GM12878 (cell line): ENCODE results near the gene RPS6KC1. TPM values are rescaled to one million over a fixed set of nuclear protein-coding genes. Genes with fewer than 3 reads are reported as not detected.

Experiments
- ATAC-seq: fragments of 200-7000 bp; cut with Tn5 transposase; 3 replicates; pipeline ENCODE4 v1.9.1; 2020; ENCODE audit warnings: mild to moderate bottlenecking, moderate library complexity
- BruUV-seq: library from RNA; stranded (reverse); fragments of 400-500 nt; replicated peaks from 2 replicates; lab custom pipeline; 2021; lab: Mats Ljungman, UMichigan
- CTCF ChIA-PET: fragments of 300-600 bp; sonication (Branson Sonifier 250); formaldehyde crosslinking; extraction: SDS; loops from one replicate; lab custom pipeline; 2021; ENCODE audit warnings: inconsistent platforms; lab: Yijun Ruan, JAX
- POLR2A ChIA-PET: fragments of 350-600 bp; formaldehyde crosslinking; extraction: SDS; loops from one replicate; lab custom pipeline; 2021; ENCODE audit warnings: inconsistent platforms; lab: Charles Lee
- RAD21 ChIA-PET: fragments of 300-600 bp; sonication (Branson Sonifier 250); formaldehyde crosslinking; loops from one replicate; lab custom pipeline; 2023; ENCODE audit warnings: antibody characterized with exemption; ENCODE audit not compliant: unreplicated experiment; lab: Charles Lee
- SMC1A ChIA-PET: fragments of 300-600 bp; sonication (Branson Sonifier 250); formaldehyde crosslinking; loops from one replicate; lab custom pipeline; 2023; ENCODE audit not compliant: unreplicated experiment, uncharacterized antibody; lab: Charles Lee
- DNase-seq: peaks from one replicate; pipeline ENCODE4 v3.0.0-alpha.2; 2011; ENCODE audit warnings: low read depth, low spot score
- FAIRE-seq: peaks from 3 replicates; lab custom pipeline; 2011; peaks lifted over from hg19 to GRCh38; lab: Jason Lieb, UNC
- H2AFZ ChIP-seq: 2 replicates; pipeline ENCODE4 v1.6.0; 2011; ENCODE audit warnings: low read depth, low read length, control low read depth; ENCODE audit not compliant: control insufficient read depth
- H3K27ac ChIP-seq: 2 replicates; pipeline ENCODE4 v1.5.1; 2011; ENCODE audit warnings: control low read depth; ENCODE audit not compliant: control insufficient read depth, insufficient read depth
- H3K27me3 ChIP-seq, 2 experiments: replicated peaks in 1 of 2; 2 replicates each; pipeline versions ENCODE4 v1.6.0 to v1.6.1; 2011; ENCODE audit warnings: low read length in 1 of 2; ENCODE audit not compliant: control insufficient read depth in 2 of 2, insufficient read depth in 2 of 2
- H3K36me3 ChIP-seq, 2 experiments: 2 replicates each; pipeline ENCODE4 v1.5.1; 2011; ENCODE audit warnings: low read length in 1 of 2; ENCODE audit not compliant: control insufficient read depth in 2 of 2, insufficient read depth in 2 of 2
- H3K4me1 ChIP-seq: 2 replicates; pipeline ENCODE4 v1.6.1; 2011; ENCODE audit warnings: mild to moderate bottlenecking, low read length, moderate library complexity, mixed read lengths; ENCODE audit not compliant: control insufficient read depth, insufficient read depth
- H3K4me2 ChIP-seq: 2 replicates; pipeline ENCODE4 v1.6.0; 2011; ENCODE audit warnings: control low read depth; ENCODE audit not compliant: control insufficient read depth, insufficient read depth
- H3K4me3 ChIP-seq: fragments of 200-600 bp; sonication (generic); 2 replicates; pipeline ENCODE4 v1.5.1; 2016
- H3K79me2 ChIP-seq: 2 replicates; pipeline ENCODE4 v1.6.0; 2011; ENCODE audit warnings: low read length; ENCODE audit not compliant: control insufficient read depth, insufficient read depth
- H3K9ac ChIP-seq: 2 replicates; pipeline ENCODE4 v1.8.0; 2011; ENCODE audit warnings: low read length, control low read depth, mixed read lengths; ENCODE audit not compliant: control insufficient read depth, insufficient read depth
- H3K9me3 ChIP-seq: replicated peaks from 3 replicates; pipeline ENCODE4 v1.5.1; 2011; ENCODE audit warnings: mild to moderate bottlenecking, low read length; ENCODE audit not compliant: control insufficient read depth, insufficient read depth
- H4K20me1 ChIP-seq: 2 replicates; pipeline ENCODE4 v1.6.0; 2011; ENCODE audit not compliant: control insufficient read depth, insufficient read depth
- CREB1 ChIP-seq: IDR thresholded peaks from 2 replicates; pipeline ENCODE4 v1.6.1; 2012; ENCODE audit warnings: low read depth, mild to moderate bottlenecking, inconsistent platforms
- DPF2 ChIP-seq: fragments of 450-650 bp; IDR thresholded peaks from 2 replicates; pipeline ENCODE4 v1.6.1; 2017; ENCODE audit warnings: mild to moderate bottlenecking
- LARP7 ChIP-seq: fragments of 450-650 bp; IDR thresholded peaks from 2 replicates; pipeline ENCODE4 v1.6.1; 2017; ENCODE audit warnings: mild to moderate bottlenecking
- MTA3 ChIP-seq: IDR thresholded peaks from 2 replicates; pipeline ENCODE4 v1.6.1; 2012; ENCODE audit warnings: low read length, inconsistent platforms, borderline replicate concordance
- MYB ChIP-seq: fragments of 150-350 bp; IDR thresholded peaks from 2 replicates; pipeline ENCODE4 v1.6.1; 2014; ENCODE audit warnings: mild to moderate bottlenecking, low read depth, low read length, borderline replicate concordance
- SMAD1 ChIP-seq: fragments of 450-650 bp; IDR thresholded peaks from 2 replicates; pipeline ENCODE4 v1.6.1; 2018; ENCODE audit warnings: mild to moderate bottlenecking, low read depth; ENCODE audit not compliant: partially characterized antibody
- WGBS: methylation state at CpG from one replicate; pipeline ENCODE4 v1.1.6; 2016; ENCODE audit warnings: low lambda C conversion rate; ENCODE audit not compliant: insufficient replicate concordance, insufficient coverage; ENCODE audit errors: missing lambda C conversion rate; 5-methylcytosine and 5-hydroxymethylcytosine counted together
- in situ Hi-C: fragments of 300-500 bp; cut with MboI; formaldehyde crosslinking; loops from 9 replicates; pipeline ENCODE4 v1.14.3; 2018; ENCODE audit warnings: mixed read lengths
- intact Hi-C: fragments of 100-400 bp; cut with micrococcal nuclease; formaldehyde crosslinking; loops from one replicate; pipeline ENCODE4 v1.14.2; 2022; ENCODE audit not compliant: unreplicated experiment
- polyA plus RNA-seq, 11 experiments: library from polyadenylated mRNA; depleted of rRNA in 4 of 11; unstranded in 6 of 11; stranded (reverse) in 5 of 11; fragments of >200 nt; fragmentation: Nextera tagmentation in 4 of 11; fragmentation: Illumina TruSeq in 1 of 11; extraction: Ambion mirVana in 4 of 11; extraction: Trizol in 1 of 11; gene quantifications; 1 replicate in 1 of 11; 2 replicates in 10 of 11; pipeline versions ENCODE4 v1.2.1 to v1.2.3, GENCODE V29; 2011 to 2016; ENCODE audit warnings: inconsistent platforms in 2 of 11, missing spikeins in 2 of 11, low read depth in 1 of 11
- total RNA-seq, 4 experiments: library from RNA; depleted of rRNA in 3 of 4; stranded (reverse); fragments of >200 nt in 3 of 4; fragmentation: Illumina TruSeq in 1 of 4; extraction: Trizol in 1 of 4; gene quantifications; 2 replicates each; pipeline versions ENCODE4 v1.2.1 to v1.2.3, GENCODE V29; 2013 to 2021
- TF ChIP-seq, protein P1 (sequence below): fragments of 450-650 bp; formaldehyde crosslinking; IDR thresholded peaks from 2 replicates; pipeline ENCODE4 v1.5.0; 2022; ENCODE audit warnings: mild to moderate bottlenecking, missing genetic modification characterization
- TF ChIP-seq, protein P2 (sequence below): fragments of 450-650 bp; IDR thresholded peaks from 2 replicates; pipeline ENCODE4 v1.6.1; 2017; ENCODE audit warnings: mild to moderate bottlenecking, moderate library complexity
- TF ChIP-seq, protein P3 (sequence below): IDR thresholded peaks from 2 replicates; pipeline ENCODE4 v1.6.1; 2012; ENCODE audit warnings: low read depth, low read length, improper control_type of control experiment
- TF ChIP-seq, protein P4 (sequence below): fragments of 450-650 bp; IDR thresholded peaks from 2 replicates; pipeline ENCODE4 v1.6.1; 2017; ENCODE audit warnings: mild to moderate bottlenecking

Gene RPS6KC1
- total and polyA plus RNA-seq, 10 of the 15 experiments (the other 5 are each of a cell fraction or from before 2014, with no cell fraction given), result 2.9 to 17.3 (median 12.2) TPM

GRCh38 chr1:213276236-213276635 lies 225.2 kb downstream of the RPS6KC1 start (continued):
- TF ChIP-seq, protein P1, sequence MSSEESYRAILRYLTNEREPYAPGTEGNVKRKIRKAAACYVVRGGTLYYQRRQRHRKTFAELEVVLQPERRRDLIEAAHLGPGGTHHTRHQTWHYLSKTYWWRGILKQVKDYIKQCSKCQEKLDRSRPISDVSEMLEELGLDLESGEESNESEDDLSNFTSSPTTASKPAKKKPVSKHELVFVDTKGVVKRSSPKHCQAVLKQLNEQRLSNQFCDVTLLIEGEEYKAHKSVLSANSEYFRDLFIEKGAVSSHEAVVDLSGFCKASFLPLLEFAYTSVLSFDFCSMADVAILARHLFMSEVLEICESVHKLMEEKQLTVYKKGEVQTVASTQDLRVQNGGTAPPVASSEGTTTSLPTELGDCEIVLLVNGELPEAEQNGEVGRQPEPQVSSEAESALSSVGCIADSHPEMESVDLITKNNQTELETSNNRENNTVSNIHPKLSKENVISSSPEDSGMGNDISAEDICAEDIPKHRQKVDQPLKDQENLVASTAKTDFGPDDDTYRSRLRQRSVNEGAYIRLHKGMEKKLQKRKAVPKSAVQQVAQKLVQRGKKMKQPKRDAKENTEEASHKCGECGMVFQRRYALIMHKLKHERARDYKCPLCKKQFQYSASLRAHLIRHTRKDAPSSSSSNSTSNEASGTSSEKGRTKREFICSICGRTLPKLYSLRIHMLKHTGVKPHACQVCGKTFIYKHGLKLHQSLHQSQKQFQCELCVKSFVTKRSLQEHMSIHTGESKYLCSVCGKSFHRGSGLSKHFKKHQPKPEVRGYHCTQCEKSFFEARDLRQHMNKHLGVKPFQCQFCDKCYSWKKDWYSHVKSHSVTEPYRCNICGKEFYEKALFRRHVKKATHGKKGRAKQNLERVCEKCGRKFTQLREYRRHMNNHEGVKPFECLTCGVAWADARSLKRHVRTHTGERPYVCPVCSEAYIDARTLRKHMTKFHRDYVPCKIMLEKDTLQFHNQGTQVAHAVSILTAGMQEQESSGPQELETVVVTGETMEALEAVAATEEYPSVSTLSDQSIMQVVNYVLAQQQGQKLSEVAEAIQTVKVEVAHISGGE (CRISPR knock-in tag), result no peak

DNA sequence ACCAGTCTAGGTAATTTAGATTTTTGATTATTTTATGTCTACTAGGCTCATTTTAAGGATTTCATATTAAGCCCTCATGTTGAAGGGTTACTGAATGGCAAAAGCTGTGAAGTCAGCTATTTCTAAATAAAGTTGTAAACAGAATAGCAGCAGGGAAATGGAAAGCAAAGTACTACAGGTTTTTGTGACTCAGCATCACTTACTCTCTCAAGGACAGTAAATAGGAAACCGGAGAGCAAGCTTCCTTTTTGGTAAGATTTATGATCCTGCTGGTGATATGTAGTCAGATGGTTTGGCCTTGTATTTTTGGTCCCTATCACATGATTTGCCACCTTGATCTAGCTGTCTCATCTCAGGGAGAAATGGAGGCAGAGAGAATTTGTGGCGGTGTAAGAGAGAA lies 226.0 kb downstream of the RPS6KC1 start:
- Histone ChIP-seq H3K4me1 (no peaks in the 10 kb centered on the region), H3K4me3 (no peak overlapping the region), H3K9me3 (no peaks in the 10 kb centered on the region), H3K9ac (no peak overlapping the region), H3K27me3 (no peaks in the 10 kb centered on the region), H2AFZ (no peak overlapping the region), H3K4me2 (no peak overlapping the region), H3K36me3 (no peaks in the 10 kb centered on the region; a peak in 1 of 4 replicates), H4K20me1 (no peaks in the 10 kb centered on the region), H3K27ac (no peak overlapping the region), H3K79me2 (no peaks in the 10 kb centered on the region)
- 73% methylated on average over 2 of the region's 2 CpGs for WGBS
- no peak for FAIRE-seq
- in situ Hi-C loops (no loop called here), intact Hi-C loops (no loop called here)
- ChIA-PET POLR2A (no interaction called here), RAD21 (no interaction called here), SMC1A (interaction anchor here (0.6 kb wide), 1 partner anchor 912 kb away, joined by 3 read pairs; no protein-coding TSS in a partner anchor), CTCF (interaction anchor here (1.7 to 2.2 kb wide), 2 partner anchors 9 to 34 kb away, joined by 4 to 5 read pairs; no protein-coding TSS in a partner anchor)
- no peak for ATAC-seq
- no peak for DNase-seq
- BruUV-seq, result no TSS peak
- TF ChIP-seq, protein P2, sequence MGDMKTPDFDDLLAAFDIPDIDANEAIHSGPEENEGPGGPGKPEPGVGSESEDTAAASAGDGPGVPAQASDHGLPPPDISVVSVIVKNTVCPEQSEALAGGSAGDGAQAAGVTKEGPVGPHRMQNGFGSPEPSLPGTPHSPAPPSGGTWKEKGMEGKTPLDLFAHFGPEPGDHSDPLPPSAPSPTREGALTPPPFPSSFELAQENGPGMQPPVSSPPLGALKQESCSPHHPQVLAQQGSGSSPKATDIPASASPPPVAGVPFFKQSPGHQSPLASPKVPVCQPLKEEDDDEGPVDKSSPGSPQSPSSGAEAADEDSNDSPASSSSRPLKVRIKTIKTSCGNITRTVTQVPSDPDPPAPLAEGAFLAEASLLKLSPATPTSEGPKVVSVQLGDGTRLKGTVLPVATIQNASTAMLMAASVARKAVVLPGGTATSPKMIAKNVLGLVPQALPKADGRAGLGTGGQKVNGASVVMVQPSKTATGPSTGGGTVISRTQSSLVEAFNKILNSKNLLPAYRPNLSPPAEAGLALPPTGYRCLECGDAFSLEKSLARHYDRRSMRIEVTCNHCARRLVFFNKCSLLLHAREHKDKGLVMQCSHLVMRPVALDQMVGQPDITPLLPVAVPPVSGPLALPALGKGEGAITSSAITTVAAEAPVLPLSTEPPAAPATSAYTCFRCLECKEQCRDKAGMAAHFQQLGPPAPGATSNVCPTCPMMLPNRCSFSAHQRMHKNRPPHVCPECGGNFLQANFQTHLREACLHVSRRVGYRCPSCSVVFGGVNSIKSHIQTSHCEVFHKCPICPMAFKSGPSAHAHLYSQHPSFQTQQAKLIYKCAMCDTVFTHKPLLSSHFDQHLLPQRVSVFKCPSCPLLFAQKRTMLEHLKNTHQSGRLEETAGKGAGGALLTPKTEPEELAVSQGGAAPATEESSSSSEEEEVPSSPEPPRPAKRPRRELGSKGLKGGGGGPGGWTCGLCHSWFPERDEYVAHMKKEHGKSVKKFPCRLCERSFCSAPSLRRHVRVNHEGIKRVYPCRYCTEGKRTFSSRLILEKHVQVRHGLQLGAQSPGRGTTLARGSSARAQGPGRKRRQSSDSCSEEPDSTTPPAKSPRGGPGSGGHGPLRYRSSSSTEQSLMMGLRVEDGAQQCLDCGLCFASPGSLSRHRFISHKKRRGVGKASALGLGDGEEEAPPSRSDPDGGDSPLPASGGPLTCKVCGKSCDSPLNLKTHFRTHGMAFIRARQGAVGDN, result no peak
- no peak for TF ChIP-seq DPF2
- TF ChIP-seq CREB1, result no peak
- TF ChIP-seq MYB, result no peak
- TF ChIP-seq SMAD1, result no peak
- TF ChIP-seq LARP7, result no peak
- TF ChIP-seq, protein P3, sequence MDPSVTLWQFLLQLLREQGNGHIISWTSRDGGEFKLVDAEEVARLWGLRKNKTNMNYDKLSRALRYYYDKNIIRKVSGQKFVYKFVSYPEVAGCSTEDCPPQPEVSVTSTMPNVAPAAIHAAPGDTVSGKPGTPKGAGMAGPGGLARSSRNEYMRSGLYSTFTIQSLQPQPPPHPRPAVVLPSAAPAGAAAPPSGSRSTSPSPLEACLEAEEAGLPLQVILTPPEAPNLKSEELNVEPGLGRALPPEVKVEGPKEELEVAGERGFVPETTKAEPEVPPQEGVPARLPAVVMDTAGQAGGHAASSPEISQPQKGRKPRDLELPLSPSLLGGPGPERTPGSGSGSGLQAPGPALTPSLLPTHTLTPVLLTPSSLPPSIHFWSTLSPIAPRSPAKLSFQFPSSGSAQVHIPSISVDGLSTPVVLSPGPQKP, result no peak
- no peak for TF ChIP-seq MTA3
- TF ChIP-seq, protein P4, sequence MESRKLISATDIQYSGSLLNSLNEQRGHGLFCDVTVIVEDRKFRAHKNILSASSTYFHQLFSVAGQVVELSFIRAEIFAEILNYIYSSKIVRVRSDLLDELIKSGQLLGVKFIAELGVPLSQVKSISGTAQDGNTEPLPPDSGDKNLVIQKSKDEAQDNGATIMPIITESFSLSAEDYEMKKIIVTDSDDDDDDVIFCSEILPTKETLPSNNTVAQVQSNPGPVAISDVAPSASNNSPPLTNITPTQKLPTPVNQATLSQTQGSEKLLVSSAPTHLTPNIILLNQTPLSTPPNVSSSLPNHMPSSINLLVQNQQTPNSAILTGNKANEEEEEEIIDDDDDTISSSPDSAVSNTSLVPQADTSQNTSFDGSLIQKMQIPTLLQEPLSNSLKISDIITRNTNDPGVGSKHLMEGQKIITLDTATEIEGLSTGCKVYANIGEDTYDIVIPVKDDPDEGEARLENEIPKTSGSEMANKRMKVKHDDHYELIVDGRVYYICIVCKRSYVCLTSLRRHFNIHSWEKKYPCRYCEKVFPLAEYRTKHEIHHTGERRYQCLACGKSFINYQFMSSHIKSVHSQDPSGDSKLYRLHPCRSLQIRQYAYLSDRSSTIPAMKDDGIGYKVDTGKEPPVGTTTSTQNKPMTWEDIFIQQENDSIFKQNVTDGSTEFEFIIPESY, result no peak
